ENCODE measurements around the gene ANKRD28.

GRCh38 chr3:15654891-15655290, 142.9 kb downstream of the ANKRD28 start:
- TF ChIP-seq CTCF (IDR thresholded peaks at IDR 0.05) (no peak), POLR2A (IDR thresholded peaks at IDR 0.05) (no peak)
